ENCODE data around the gene NOMO2. TPM values are rescaled to one million over a fixed set of nuclear protein-coding genes. Genes with fewer than 3 reads are reported as not detected.

NOMO2 gene
- total RNA-seq, 1 donor from 2014 or later = 72.9 TPM

Other genes with a start within 250 kb of the NOMO2 start
- not detected for gene NPIPA8, start 225.4 kb downstream of the NOMO2 start, total RNA-seq (ENCODE audit: insufficient read depth, low replicate concordance)
- gene RPS15A, start 228.2 kb upstream of the NOMO2 start, total RNA-seq (ENCODE audit: insufficient read depth, low replicate concordance) = 1,015 TPM
- gene ARL6IP1, start 239.5 kb upstream of the NOMO2 start, total RNA-seq (ENCODE audit: insufficient read depth, low replicate concordance) = 193 TPM